GM19463 (cell line): Measurements from ENCODE around the gene TBX10.
"Not testable (repeated sequence)": the region's sequence is repeated elsewhere in the genome, so short reads cannot be mapped to it uniquely, and the experiment has no call there.

ENCODE experiments used
- ATAC-seq: cut with Tn5 transposase; IDR thresholded peaks from one replicate; pipeline ENCODE4 v1.9.1; 2021; ENCODE audit warnings: mild to moderate bottlenecking, moderate library complexity; ENCODE audit not compliant: unreplicated experiment

The TBX10 gene

GRCh38 chr11:67646535-67647336, 7.2 kb upstream of the TBX10 start:
- ATAC-seq, result no peak

DNA sequence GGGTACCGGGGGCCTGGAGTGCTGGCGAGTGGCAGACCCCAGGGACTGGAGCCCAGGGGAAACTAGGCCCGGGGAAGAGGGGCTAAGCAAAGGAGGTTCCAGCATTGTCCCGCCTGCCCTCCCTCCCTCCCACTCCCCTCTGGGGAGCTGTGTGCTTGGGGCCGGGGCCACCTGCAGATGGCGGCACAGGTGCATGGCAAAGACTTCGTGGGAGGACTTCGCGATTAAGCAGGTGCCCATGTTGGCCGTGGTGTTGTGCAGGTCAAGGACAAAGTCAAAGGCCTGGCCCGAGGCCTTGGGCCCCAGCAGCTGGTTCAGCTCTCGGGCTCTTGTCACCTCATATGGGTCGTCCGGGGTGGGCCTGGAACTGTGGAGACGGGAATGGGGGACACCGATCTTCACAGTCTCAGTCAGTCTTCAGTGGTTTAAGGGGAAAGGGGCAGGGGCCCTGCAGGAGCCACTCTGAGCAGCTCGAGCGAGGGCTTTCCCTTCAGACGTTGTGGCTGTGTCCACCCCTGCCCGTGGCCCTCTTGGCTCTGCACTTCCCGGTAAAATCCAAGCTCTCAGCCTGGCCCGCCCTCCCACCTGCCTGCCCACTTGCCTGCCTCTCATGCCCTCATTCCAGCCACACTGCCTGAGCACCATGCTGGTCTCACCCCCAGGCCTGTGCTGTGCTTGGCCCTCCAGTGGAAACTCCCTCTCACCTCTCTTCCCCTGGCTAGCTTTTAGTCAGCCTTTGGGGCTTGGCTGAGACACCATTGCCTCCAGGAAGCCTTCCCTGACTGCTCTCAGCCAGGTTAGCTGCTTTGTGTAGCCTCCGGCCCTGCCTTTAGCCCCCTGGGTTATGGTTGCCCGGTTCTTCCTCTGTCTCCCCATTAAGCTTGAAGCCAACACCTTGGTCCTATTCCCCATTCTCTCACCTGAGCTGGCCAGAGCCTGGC, 6.2 kb upstream of the TBX10 start:
- ATAC-seq, result no peak

- no peak for ATAC-seq
Observed at GRCh38 chr11:67644472-67645418, 5.2 kb upstream of the TBX10 start.

DNA sequence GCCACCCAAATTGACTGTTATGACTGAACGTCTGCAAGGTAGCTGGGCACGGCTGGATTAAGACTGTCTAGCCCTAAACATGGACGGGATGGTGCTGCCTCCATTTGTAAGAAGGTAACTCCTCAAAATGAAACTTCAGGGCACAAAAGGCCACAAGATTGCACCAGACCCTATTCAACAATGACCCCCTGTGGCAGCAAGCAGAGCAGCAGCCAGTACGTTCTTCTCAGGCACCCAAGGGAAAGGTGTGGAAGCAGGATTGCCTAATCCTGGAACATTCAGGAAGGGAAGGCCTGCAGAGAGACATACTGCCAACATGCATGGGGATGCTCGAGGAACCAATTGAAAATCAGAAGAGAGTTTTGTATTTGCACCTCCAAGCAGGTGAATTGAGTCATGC, 4.5 kb upstream of the TBX10 start:
- ATAC-seq, result no peak

DNA sequence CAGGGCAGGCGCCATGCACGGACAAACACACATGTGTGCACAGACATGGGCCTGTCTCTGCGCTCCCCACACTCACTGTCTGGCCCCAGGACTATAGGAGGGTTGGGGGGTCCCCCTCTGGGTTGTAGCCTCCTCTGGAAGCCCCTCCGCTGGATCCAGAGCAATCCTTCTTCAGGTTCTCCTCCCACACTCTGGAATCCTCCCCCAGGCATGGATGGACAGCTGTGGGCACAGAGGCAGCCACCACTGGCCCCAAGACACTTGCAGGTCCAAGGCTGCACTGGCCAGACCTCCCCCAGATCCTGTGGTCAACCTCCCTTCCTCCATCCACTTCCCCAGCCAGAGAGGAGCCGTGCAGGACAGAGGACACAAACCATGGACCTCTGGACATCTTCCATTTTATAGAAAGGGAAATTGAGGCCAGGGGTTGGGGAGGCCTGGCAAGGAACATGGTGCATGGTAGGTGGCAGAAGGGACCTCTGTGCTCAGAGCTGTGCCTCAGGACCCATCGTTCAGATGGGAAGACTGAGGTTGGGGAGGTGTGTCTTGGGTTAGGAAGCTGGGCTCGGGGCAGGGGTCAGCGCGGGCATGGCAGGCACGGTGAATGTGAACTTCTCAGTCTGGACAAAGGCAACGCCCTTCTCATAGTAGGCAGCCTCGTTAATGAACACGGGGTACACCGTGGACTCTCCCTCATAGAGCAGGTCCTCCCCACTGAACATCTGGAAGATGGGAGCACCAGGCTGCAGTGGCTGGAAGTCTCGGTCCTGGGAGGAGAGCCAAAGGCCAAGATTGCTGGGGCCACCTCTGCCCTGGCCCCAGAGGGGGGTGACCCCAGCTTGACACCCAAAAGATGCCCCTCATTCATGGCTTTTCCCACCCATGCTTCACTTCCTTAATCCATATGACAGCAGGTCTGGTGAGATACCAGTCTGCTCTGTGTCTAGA, 2.9 kb upstream of the TBX10 start:
- ATAC-seq, result no peak

DNA sequence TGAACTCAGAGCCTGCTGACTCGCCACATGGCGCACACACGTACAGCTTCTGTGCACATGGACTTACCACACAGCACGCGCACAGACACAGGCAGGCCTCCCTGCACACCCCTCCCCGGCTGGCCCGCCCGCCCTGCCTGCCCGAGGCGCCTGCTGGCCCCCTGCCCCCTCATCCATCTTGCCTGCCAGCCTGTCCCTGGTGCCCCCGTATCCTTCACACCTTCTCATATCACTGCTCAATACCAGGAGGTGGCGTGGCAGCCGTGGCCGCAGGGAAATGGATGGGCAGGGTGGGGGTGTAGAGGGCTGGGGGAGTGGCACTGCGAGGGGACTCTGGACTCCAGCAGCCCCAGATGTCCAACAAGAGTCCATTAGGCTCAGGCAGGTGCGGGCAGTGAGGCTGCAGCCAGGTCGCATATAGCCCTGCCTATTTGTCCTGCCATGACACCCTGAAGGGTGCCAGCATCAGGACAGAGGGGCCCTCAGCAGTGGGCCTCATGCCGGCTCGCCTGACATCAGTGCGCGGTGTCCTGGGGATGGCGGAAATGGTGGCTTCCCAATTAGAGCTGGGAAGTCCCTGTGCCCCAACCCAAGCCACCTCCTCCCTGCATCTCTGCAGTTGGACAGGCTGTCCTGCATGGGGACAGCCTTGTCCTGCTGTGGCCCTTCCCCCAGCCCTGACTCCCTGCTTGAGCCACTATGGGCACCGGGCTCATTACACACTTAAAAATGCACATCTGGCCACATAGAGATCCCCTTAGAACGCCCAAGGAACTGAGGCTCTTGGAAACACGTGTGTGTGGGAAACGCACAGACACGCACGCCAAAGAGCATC, 2.0 kb upstream of the TBX10 start:
- ATAC-seq, result no peak

DNA sequence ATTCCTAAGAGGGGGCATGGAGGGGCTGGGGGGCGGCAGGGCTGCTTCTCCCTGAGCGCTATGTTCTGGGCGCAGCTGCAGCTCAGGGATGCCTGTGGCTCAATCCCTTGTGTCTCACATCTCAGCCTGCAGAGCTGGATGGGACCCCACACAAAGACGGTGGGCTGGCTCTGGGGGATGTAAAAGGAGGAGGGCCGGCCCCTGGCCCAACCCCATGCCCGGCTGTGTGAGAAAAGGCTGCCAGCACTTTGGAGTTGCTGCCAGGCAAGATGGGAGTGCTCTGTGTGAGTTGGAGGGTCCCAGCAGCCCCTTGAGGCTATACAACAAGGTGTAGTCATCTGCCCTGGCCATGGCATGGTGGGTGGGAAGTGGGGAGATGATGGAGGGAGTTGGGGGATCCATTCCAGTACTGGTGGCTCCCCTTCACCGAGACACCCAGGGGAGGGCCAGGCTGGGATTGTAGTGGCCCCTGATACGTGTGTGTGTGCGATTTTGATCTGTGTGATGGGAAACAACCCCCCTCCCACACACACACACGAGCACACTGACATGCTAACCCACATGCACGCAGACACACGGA, 1.3 kb upstream of the TBX10 start:
- ATAC-seq, result no peak

GRCh38 chr11:67640021-67640757, 626 bp upstream of the TBX10 start:
- ATAC-seq, result no peak

DNA sequence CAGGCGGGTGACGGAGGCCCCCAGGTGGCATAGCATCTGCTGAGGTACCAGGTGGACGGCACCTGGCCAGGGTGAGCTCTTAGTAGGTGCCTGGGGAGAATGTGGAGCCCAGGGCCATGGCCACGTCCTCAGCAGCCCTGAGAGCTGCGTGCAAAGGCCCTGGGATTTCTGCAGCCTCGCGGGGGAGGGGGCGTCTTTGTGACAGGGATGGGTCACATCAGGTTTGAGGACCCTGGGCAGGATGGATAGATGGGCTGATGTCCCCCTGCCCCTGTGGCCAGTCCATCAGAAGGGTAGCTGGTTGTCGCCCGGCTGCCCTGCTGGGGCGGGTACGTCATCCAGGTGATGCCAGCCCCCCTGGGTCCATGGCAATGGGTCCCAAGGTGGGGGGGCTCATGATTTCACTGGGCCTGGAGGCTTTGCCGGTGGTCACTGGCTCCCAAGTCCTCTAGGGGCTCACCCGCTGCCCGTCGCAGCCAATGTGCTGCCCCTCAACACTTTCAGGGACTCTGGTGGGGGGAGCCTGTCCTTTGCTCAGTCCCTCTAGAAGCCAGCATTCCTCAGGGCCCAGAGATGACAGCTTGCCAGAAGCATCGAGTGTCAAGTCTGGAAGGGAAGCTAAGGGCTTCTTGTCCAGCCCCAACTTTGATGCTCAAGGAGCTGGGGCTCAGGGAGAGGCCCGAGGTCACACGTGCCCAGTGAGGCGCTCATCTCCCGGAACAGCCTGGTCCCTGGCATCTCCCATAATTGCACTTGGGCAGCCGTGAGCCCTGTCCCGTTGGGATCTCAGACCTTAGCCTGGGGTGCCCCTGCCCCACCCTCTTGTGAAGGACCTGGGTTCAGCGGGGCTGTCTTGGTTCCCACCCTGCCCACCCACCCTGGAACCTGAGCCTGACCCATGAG, 777 bp downstream of the TBX10 start:
- ATAC-seq, result no peak

- ATAC-seq, result not testable (repeated sequence)
Observed at GRCh38 chr11:67637441-67637840, 2.1 kb downstream of the TBX10 start.

DNA sequence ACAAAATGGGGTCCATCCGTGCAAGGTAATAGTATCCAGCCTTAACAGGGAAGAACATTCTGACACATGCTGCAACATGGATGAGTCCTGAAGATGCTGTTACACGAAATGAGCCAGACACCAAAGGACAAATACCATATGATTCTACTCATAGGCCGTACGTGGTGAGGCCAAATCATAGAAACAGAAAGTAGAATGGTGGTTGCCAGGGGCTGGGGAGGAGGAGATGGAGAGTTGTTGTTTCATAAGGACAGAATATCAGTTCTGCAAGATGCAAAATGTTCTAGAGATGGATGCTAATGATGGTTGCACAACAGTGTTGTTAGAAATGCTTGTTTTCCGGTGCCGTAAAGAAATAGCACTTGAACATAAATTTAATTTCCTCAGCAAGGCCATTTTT, 2.6 kb downstream of the TBX10 start:
- no peak for ATAC-seq

GRCh38 chr11:67635231-67635521, 4.4 kb downstream of the TBX10 start:
- no peak for ATAC-seq

- no peak for ATAC-seq
Observed at GRCh38 chr11:67634366-67635230, 5.0 kb downstream of the TBX10 start.

DNA sequence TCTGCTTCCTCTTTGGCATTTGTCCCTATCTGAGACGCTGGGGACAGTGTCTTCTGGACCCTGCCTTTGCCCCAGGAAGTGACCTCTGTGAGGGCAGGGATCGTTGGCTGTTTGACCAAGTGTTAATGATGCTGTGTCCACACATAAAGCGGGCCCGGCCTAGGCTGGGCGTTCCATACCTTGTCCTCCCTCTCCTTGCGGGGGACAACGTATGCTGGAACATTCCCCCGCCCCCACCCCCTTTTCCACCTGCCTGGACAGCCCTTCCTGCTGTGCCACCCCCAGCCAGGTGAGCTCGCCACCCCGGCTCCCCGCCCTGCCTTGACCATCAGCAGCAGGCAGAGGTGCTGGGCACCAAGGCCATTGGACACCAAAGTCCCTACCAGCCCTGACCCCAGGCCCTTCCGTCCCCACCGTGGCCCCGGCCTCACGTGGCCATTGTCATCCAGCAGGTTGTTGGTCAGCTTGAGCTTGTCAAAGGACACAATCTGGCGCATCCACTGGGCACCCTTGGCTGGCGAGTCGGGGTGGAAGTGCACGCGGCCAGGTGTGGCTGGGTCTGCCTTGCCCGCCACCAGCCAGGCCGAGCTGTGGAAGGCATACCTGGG, 5.7 kb downstream of the TBX10 start:
- no peak for ATAC-seq

GRCh38 chr11:67632982-67633755, 6.4 kb downstream of the TBX10 start:
- no peak for ATAC-seq
